Bronchial epithelial cell (primary cell): ENCODE results near the gene SMIM11. TPM values are rescaled to one million over a fixed set of nuclear protein-coding genes. Genes with fewer than 3 reads are reported as not detected.

Experiments used
- DNase-seq: peaks from one replicate; pipeline ENCODE4 v3.0.0-alpha.2; 2010; ENCODE audit warnings: low read depth
- FAIRE-seq: peaks from 2 replicates; lab custom pipeline; 2011; peaks lifted over from hg19 to GRCh38; lab: Jason Lieb, UNC
- H3K27me3 ChIP-seq: 2 replicates; pipeline ENCODE4 v1.5.1; 2011; ENCODE audit warnings: low read length; ENCODE audit not compliant: control insufficient read depth, insufficient read depth
- H3K36me3 ChIP-seq: 2 replicates; pipeline ENCODE4 v1.5.1; 2011; ENCODE audit warnings: low read length; ENCODE audit not compliant: control insufficient read depth, insufficient read depth
- H3K4me3 ChIP-seq: 2 replicates; pipeline ENCODE4 v1.5.1; 2011; ENCODE audit warnings: mild to moderate bottlenecking, low read depth, low read length, control low read depth
- total RNA-seq: library from RNA; depleted of rRNA; stranded (reverse); fragments of >200 nt; gene quantifications from 2 replicates; pipeline ENCODE4 v1.2.1, GENCODE V29; 2014
- TF ChIP-seq, protein P1 (sequence below): IDR thresholded peaks from 2 replicates; pipeline ENCODE4 v1.5.1; 2011; ENCODE audit warnings: mild to moderate bottlenecking, moderate library complexity, low read length, control low read depth, inconsistent platforms; ENCODE audit not compliant: insufficient read depth, severe bottlenecking

SMIM11 gene
- total RNA-seq, 1 donor from 2014 or later = 2.9 TPM

DNA sequence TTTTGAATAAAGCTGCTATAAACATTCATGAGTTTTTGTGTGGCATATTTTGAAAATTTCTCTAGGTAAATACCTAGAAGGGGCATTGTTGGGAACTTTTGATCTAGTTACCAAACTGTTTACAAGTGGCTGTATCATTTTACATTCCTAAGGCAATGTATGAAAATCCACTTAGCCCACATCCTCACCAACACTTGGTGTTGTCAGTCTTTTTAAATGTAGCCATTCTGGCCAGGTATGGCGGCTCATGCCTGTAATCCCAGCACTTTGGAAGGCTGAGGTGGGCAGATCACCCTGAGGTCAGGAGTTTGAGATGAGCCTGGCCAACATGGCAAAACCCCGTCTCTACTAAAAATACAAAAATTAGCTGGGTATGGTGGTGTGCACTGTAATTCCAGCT is 17.4 kb upstream of the SMIM11 start:
- Histone ChIP-seq H3K36me3 (no peaks in the 10 kb centered on the region), H3K4me3 (no peak overlapping the region), H3K27me3 (peaks cover 2% of the 10 kb centered on the region)
- TF ChIP-seq, protein P1, sequence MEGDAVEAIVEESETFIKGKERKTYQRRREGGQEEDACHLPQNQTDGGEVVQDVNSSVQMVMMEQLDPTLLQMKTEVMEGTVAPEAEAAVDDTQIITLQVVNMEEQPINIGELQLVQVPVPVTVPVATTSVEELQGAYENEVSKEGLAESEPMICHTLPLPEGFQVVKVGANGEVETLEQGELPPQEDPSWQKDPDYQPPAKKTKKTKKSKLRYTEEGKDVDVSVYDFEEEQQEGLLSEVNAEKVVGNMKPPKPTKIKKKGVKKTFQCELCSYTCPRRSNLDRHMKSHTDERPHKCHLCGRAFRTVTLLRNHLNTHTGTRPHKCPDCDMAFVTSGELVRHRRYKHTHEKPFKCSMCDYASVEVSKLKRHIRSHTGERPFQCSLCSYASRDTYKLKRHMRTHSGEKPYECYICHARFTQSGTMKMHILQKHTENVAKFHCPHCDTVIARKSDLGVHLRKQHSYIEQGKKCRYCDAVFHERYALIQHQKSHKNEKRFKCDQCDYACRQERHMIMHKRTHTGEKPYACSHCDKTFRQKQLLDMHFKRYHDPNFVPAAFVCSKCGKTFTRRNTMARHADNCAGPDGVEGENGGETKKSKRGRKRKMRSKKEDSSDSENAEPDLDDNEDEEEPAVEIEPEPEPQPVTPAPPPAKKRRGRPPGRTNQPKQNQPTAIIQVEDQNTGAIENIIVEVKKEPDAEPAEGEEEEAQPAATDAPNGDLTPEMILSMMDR = no peak
- DNase-seq (no peak), FAIRE-seq (no peak)

DNA sequence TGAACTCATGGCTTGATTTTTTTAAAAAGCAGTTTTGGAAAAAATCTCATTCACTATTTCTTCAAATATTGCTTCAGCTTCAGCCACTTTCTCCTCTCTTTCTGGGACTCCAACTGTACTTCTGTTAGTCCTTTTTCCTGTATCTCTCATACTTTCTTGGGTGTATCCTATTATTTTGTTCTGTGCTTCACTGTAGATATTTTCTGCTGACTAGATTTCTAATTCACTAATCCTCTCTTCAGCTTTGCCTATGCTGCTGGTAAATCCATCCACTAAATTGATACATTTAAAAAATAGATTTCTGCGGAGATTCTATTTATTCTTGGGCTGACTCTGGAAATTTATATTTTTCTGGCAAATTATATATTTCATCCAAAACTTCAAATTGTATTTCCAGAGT is 16.4 kb upstream of the SMIM11 start:
- FAIRE-seq (no peak), DNase-seq (no peak)
- H3K27me3 ChIP-seq = no peaks in the 10 kb centered on the region
- TF ChIP-seq, protein P1 = no peak
- no peak overlapping the region for H3K4me3 ChIP-seq
- no peaks in the 10 kb centered on the region for H3K36me3 ChIP-seq

DNA sequence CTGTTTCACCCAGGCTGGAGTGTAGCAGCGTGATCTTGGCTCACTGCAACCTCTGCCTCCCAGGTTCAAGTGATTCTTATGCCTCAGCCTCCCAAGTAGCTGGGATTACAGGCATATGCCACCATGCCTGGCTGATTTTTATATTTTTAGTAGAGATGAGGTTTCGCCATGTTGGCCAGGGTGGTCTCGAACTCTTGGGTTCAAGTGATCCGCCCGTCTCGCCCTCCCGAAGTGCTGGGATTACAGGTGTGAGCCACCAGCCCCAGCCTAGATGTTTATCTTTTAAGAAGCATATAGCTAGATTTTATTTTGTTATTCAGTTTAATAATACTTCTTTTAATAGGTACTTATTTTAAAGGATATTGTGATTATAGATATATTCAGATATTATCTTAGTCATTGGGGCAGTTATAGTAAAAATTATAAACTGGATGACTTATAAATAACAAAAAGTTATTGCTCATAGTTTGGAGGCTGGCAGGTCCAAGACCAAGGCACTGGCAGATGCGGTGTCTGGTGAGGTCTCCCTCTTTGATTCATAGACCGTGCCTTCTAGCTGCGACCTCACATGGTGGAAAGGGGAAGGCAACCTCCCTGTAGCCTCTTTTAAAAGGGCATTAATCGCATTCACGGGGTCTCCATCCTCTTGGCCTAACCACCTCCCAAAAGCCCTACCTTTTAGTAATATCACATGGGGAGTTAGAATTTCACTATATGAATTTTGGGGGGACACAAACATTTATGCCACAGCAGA is 14.6 kb upstream of the SMIM11 start:
- DNase-seq (no peak), FAIRE-seq (no peak)
- Histone ChIP-seq H3K4me3 (no peak overlapping the region), H3K27me3 (no peaks in the 10 kb centered on the region), H3K36me3 (no peaks in the 10 kb centered on the region)
- TF ChIP-seq, protein P1 = no peak

DNA sequence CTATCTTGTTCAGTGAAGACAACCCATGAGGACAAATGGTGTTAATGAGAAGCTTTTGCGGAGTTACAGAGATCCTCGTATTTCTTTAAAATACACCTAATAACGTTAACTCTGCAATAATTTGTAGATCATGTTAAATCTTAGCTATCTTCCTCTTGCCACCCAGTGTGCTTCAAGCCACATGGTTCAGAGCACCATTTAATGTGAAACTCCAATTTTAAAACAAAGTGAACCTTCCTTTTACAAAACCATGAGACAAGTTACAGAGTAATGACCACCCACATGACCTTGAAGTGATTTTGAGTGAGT is 13.2 kb upstream of the SMIM11 start:
- no peak for DNase-seq
- no peak for FAIRE-seq
- H3K36me3 ChIP-seq = no peaks in the 10 kb centered on the region
- TF ChIP-seq, protein P1 = no peak
- H3K27me3 ChIP-seq = no peaks in the 10 kb centered on the region
- H3K4me3 ChIP-seq = no peak overlapping the region

DNA sequence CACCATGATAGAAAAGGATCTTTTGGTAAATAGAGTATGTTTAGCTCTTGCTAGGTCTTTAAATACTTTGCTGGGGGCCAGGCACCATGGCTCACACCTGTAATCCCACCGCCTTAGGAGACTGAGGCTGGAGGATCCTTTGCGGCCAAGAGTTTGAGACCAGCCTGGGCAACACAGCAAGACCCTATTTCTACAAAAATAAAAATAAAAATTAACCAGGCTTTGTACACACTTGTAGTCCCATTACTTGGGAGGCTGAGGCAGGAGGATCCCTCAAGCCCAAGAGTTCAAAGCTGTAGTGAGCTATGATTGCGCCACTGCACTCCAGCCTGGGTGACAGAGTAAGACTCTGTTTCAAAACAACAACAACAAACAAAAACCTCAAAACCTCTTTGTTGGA is 12.6 kb upstream of the SMIM11 start:
- DNase-seq (no peak), FAIRE-seq (no peak)
- no peak overlapping the region for H3K4me3 ChIP-seq
- H3K36me3 ChIP-seq = no peaks in the 10 kb centered on the region
- TF ChIP-seq, protein P1 = no peak
- no peaks in the 10 kb centered on the region for H3K27me3 ChIP-seq

DNA sequence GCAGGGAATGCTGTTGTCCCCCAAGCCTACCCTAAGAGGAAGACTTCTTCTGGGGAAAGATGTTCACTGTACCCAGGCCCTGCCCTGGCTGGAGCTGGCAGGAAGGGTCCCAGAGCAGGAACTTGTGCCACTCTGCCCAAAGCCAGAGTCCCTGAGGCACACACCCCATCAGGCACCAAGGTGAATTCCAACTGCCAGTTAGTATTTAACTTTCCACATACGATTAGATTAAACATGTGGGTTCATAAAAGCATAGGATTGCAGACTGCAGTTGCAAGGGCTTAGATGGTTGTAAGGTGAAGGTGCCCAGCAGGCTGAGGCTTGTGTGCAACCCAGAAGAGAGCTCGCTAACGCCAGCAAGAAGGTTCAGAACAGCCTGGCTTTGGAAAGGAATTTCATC is 11.6 kb upstream of the SMIM11 start, which contains the start of gene KCNE2:
Gene KCNE2, plus strand, starts transcription at position 274 of the 400 bp plus-strand sequence. CDS start 6,473 bp downstream, outside the sequence.
- no peaks in the 10 kb centered on the region for H3K27me3 ChIP-seq
- FAIRE-seq (no peak), DNase-seq (peak; percentile 5)
- H3K36me3 ChIP-seq = no peaks in the 10 kb centered on the region
- H3K4me3 ChIP-seq = no peak within 1 kb of the TSS
- TF ChIP-seq, protein P1 = no peak
